Mucosa of descending colon (tissue), 3 donors: Measurements from ENCODE around the gene CDH4. TPM values are rescaled to one million over a fixed set of nuclear protein-coding genes. Genes with fewer than 3 reads are reported as not detected.

ENCODE experiments used
- ATAC-seq: fragments of 200-7000 bp; cut with Tn5 transposase; one replicate; pipeline ENCODE4 v1.9.1; 2020; ENCODE audit warnings: mild to moderate bottlenecking, moderate library complexity
- DNase-seq, 3 donors: peaks; one replicate each; pipeline ENCODE4 v3.0.0-alpha.2; 2020
- H3K36me3 ChIP-seq: fragments of 200-600 bp; one replicate; pipeline ENCODE4 v1.8.0; 2021; ENCODE audit warnings: low read depth, mild to moderate bottlenecking
- H3K4me1 ChIP-seq: fragments of 200-600 bp; one replicate; pipeline ENCODE4 v1.8.0; 2021; ENCODE audit warnings: low read depth, mild to moderate bottlenecking
- H3K4me3 ChIP-seq: fragments of 200-600 bp; one replicate; pipeline ENCODE4 v1.8.0; 2021; ENCODE audit warnings: mild to moderate bottlenecking
- H3K9me3 ChIP-seq: fragments of 200-600 bp; one replicate; pipeline ENCODE4 v1.8.0; 2021; ENCODE audit warnings: mild to moderate bottlenecking
- intact Hi-C, 2 donors: fragments of 100-400 bp; cut with DNase I in 1 of 2; cut with micrococcal nuclease in 1 of 2; formaldehyde crosslinking; loops; one replicate each; pipeline versions ENCODE4 v1.11.0 to v1.11.1; 2022; cut with DNase I, micrococcal nuclease
- total RNA-seq, 3 donors: library from RNA; stranded (reverse); fragmentation: NEBNext Ultra II Directional in 2 of 3; extraction: Animal tissue kit (Norgen Biotek cat#: 25700) in 2 of 3; gene quantifications; one replicate each; pipeline versions ENCODE4 v1.2.1 to v1.2.4, GENCODE V29; 2021 to 2023
- TF ChIP-seq, protein P1 (sequence below): fragments of 200-600 bp; IDR thresholded peaks from one replicate; pipeline ENCODE4 v1.8.0; 2022; ENCODE audit warnings: antibody characterized with exemption, mild to moderate bottlenecking
- donor health status: DM: no; HTN: no; CAD: no; lungs with moderate emphysema.
- donor health status: DM: no; HTN: no; CAD: no.
- donor health status: DM: no; HTN: yes; CAD: no.

The CDH4 gene
- total RNA-seq, 3 donors from 2014 or later = 0.16 TPM; not detected in 2

GRCh38 chr20:61274326-61274725 is 22.3 kb downstream of the CDH4 start:
- no peaks in the 10 kb centered on the region for H3K4me1 ChIP-seq
- ATAC-seq (no peak), DNase-seq (no peak)
- H3K9me3 ChIP-seq = no peaks in the 10 kb centered on the region
- no peaks in the 10 kb centered on the region for H3K36me3 ChIP-seq
- TF ChIP-seq, protein P1, sequence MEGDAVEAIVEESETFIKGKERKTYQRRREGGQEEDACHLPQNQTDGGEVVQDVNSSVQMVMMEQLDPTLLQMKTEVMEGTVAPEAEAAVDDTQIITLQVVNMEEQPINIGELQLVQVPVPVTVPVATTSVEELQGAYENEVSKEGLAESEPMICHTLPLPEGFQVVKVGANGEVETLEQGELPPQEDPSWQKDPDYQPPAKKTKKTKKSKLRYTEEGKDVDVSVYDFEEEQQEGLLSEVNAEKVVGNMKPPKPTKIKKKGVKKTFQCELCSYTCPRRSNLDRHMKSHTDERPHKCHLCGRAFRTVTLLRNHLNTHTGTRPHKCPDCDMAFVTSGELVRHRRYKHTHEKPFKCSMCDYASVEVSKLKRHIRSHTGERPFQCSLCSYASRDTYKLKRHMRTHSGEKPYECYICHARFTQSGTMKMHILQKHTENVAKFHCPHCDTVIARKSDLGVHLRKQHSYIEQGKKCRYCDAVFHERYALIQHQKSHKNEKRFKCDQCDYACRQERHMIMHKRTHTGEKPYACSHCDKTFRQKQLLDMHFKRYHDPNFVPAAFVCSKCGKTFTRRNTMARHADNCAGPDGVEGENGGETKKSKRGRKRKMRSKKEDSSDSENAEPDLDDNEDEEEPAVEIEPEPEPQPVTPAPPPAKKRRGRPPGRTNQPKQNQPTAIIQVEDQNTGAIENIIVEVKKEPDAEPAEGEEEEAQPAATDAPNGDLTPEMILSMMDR = no peak
- intact Hi-C loops = no loop called here
- H3K4me3 ChIP-seq = no peak overlapping the region

- intact Hi-C loops = no loop called here
These were observed 26.2 kb downstream of the CDH4 start for GRCh38 chr20:61278296-61278695.

DNA sequence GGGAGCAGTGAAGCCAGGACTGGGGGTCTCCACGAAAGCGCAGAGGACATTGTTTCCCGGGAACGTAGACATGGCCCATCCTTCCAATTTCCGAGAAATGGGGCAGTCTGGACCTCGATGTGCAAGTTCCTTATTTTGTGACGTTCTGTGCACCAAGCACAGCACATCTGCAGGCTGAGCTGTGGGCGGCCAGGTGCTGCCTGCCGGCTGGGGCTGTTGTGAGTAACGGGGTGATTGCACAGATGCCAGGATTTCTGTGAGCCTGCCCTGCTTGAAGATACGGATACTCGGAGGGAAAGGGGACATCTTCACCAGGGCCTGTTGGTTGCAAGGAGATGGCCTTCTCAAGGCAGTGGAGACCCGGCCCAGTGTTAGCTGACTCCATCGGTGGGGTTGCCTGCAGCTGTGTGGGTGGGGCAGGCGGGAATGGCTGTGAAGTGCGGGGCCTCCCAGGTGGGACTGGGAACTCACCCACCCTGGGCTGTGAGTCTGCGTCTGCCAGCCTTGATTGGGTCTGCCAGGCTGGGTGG is 27.6 kb downstream of the CDH4 start:
- no peaks in the 10 kb centered on the region for H3K36me3 ChIP-seq
- no peak overlapping the region for H3K4me3 ChIP-seq
- peaks cover 3% of the 10 kb centered on the region for H3K9me3 ChIP-seq
- no peak for DNase-seq
- TF ChIP-seq, protein P1 = no peak
- H3K4me1 ChIP-seq = no peaks in the 10 kb centered on the region
- no peak for ATAC-seq
- intact Hi-C loops = no loop called here

More at GRCh38 chr20:61278296-61278695, 26.2 kb downstream of the CDH4 start:
- H3K36me3 ChIP-seq = no peaks in the 10 kb centered on the region
- TF ChIP-seq, protein P1 = no peak
- H3K4me1 ChIP-seq = no peaks in the 10 kb centered on the region
- DNase-seq = no peak
- no peaks in the 10 kb centered on the region for H3K9me3 ChIP-seq
- no peak overlapping the region for H3K4me3 ChIP-seq
- ATAC-seq = no peak

DNA sequence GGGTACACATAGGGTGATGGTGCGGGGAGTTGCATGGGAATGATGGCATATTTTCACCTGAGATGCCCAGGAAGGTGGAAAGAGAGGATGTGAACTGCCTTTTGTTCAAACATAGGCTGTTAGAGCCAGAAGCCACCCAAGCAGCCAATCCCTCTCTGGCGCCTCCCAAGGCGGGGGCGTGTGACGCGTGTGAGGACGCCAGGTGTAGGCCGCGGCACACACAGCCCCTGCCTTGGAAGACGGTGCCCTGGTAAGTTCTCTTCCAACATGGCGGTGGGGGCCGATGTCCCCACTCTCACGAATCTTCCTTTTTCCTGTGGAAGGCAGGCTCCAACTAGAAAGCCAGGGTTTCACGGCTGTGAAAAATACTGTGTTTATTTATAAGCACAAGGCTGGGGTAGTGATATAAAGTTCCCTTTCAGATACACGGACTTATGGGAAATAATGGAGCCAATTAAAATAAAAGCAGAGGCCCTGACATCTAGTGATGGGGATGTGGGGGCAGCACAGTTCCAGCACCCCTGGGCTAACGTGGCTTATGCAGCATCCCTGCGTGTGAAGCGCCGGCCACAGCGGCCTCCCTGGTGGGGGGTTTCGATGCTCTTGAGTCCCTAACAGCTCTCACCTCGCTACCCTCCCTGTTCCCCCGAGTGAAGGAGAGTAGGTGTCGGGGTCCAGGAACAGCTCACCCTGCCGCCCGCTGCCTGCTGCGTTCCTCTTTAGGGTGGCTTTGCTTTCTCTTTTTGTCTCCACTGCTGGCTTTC is 28.3 kb downstream of the CDH4 start:
- no peak for ATAC-seq
- peaks cover 3% of the 10 kb centered on the region for H3K9me3 ChIP-seq
- no peak overlapping the region for H3K4me3 ChIP-seq
- H3K4me1 ChIP-seq = no peaks in the 10 kb centered on the region
- H3K36me3 ChIP-seq = no peaks in the 10 kb centered on the region
- TF ChIP-seq, protein P1 = no peak
- no peak for DNase-seq
- intact Hi-C loops = no loop called here

GRCh38 chr20:61281286-61281795 is 29.3 kb downstream of the CDH4 start:
- TF ChIP-seq, protein P1 = no peak
- intact Hi-C loops = no loop called here

More at GRCh38 chr20:61281286-61281795, 29.3 kb downstream of the CDH4 start:
- no peak overlapping the region for H3K4me3 ChIP-seq
- no peaks in the 10 kb centered on the region for H3K36me3 ChIP-seq
- DNase-seq (no peak), ATAC-seq (no peak)
- peaks cover 3% of the 10 kb centered on the region for H3K9me3 ChIP-seq
- H3K4me1 ChIP-seq = no peaks in the 10 kb centered on the region
